HG02943 (cell line): ENCODE data around the gene RPN2.
A peak's percentile ranks its signal among the peaks of the same experiment; 100 is the strongest.
"Not testable (repeated sequence)": the region's sequence is repeated elsewhere in the genome, so short reads cannot be mapped to it uniquely, and the experiment has no call there.

Source experiments
- ATAC-seq: cut with Tn5 transposase; IDR thresholded peaks from one replicate; pipeline ENCODE4 v1.9.1; 2021; ENCODE audit warnings: mild to moderate bottlenecking, low read depth, moderate library complexity; ENCODE audit not compliant: unreplicated experiment

Gene RPN2

GRCh38 chr20:37178839-37179682 lies at the start of gene RPN2, which contains the start of gene MROH8:
TSS of gene RPN2 (plus strand) at chr20:37179330. CDS start at chr20:37179357, 27 bp downstream.
TSS of gene MROH8 (minus strand) at chr20:37179548.
- peak; percentile 80 for ATAC-seq

GRCh38 chr20:37131486-37131885 lies 47.6 kb upstream of the RPN2 start:
- ATAC-seq: no peak

GRCh38 chr20:37133952-37134351 lies 45.2 kb upstream of the RPN2 start:
- ATAC-seq: no peak

- no peak for ATAC-seq
Observed at GRCh38 chr20:37137547-37137946, 41.6 kb upstream of the RPN2 start.

GRCh38 chr20:37142708-37143107 lies 36.4 kb upstream of the RPN2 start:
- ATAC-seq: no peak

GRCh38 chr20:37144856-37145404 lies 34.2 kb upstream of the RPN2 start:
- no peak for ATAC-seq

GRCh38 chr20:37147250-37147649 lies 31.9 kb upstream of the RPN2 start:
- no peak for ATAC-seq

- ATAC-seq: not testable (repeated sequence)
Observed at GRCh38 chr20:37150864-37151263, 28.3 kb upstream of the RPN2 start.

- ATAC-seq: no peak
Observed at GRCh38 chr20:37151529-37151928, 27.6 kb upstream of the RPN2 start.

- ATAC-seq: no peak
Observed at GRCh38 chr20:37152284-37152683, 26.8 kb upstream of the RPN2 start.

- ATAC-seq: no peak
Observed at GRCh38 chr20:37154684-37155298, 24.3 kb upstream of the RPN2 start.

- ATAC-seq: no peak
Observed at GRCh38 chr20:37155987-37156386, 23.1 kb upstream of the RPN2 start.

GRCh38 chr20:37158248-37158647 lies 20.9 kb upstream of the RPN2 start:
- no peak for ATAC-seq

GRCh38 chr20:37160683-37161082 lies 18.4 kb upstream of the RPN2 start:
- ATAC-seq: no peak

GRCh38 chr20:37161830-37162549 lies 17.1 kb upstream of the RPN2 start:
- ATAC-seq: no peak

GRCh38 chr20:37162646-37163045 lies 16.5 kb upstream of the RPN2 start:
- no peak for ATAC-seq

- ATAC-seq: no peak
Observed at GRCh38 chr20:37163832-37164554, 15.1 kb upstream of the RPN2 start.

GRCh38 chr20:37165031-37165430 lies 14.1 kb upstream of the RPN2 start:
- ATAC-seq: no peak

- no peak for ATAC-seq
Observed at GRCh38 chr20:37166867-37167266, 12.3 kb upstream of the RPN2 start.

- ATAC-seq: no peak
Observed at GRCh38 chr20:37172836-37173235, 6.3 kb upstream of the RPN2 start.
